IPS DF 6.9 (cell line): ENCODE data around the gene CTR9.
A peak's percentile ranks its signal among the peaks of the same experiment; 100 is the strongest.

Experiments
- DNase-seq: peaks from one replicate; pipeline ENCODE4 v3.0.0-alpha.2; 2013; ENCODE audit warnings: low read depth, low spot score
- H3K27ac ChIP-seq: one replicate; pipeline ENCODE4 v1.5.1; 2013; ENCODE audit warnings: low read length, control low read depth
- H3K27me3 ChIP-seq: 2 replicates; pipeline ENCODE4 v1.6.1; 2013; ENCODE audit warnings: mild to moderate bottlenecking, low read length; ENCODE audit not compliant: control insufficient read depth, insufficient read depth
- H3K36me3 ChIP-seq: 2 replicates; pipeline ENCODE4 v1.6.1; 2013; ENCODE audit warnings: low read length; ENCODE audit not compliant: control insufficient read depth, insufficient read depth
- H3K4me1 ChIP-seq: 2 replicates; pipeline ENCODE4 v1.6.1; 2013; ENCODE audit warnings: low read length; ENCODE audit not compliant: control insufficient read depth, insufficient read depth
- H3K4me3 ChIP-seq: 2 replicates; pipeline ENCODE4 v1.5.1; 2013; ENCODE audit warnings: mild to moderate bottlenecking, low read length
- H3K9me3 ChIP-seq: 2 replicates; pipeline ENCODE4 v1.6.1; 2013; ENCODE audit warnings: low read length, inconsistent platforms; ENCODE audit not compliant: control insufficient read depth, insufficient read depth
- WGBS: extraction: QIAGEN DNeasy Blood & Tissue Kit; methylation state at CpG from one replicate; pipeline ENCODE4 v1.1.7; 2013; ENCODE audit warnings: mixed read lengths, missing lambda C conversion rate; ENCODE audit not compliant: insufficient read length, insufficient coverage; 5-methylcytosine and 5-hydroxymethylcytosine counted together

CTR9 gene

DNA sequence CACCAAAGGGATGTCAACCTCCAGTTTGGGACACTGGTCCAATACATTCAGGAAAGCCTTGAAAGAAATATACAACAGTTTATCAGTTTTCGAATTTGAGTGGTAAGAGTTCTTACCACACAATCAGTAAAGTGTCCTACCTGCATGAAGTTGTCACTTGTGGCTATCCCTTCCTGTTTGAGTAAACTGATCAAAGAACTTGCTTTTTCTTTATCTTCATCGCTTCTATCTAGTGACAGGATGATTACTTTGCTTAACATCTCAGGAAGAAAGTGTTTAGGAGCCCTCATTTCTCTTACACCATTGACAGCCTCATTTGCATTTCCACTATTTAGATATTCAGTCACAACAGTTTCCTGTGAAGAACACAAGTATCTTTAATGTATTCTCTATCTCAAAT is 49.2 kb downstream of the CTR9 start:
- DNase-seq, result no peak
- Histone ChIP-seq H3K27ac (no peak overlapping the region), H3K27me3 (no peaks in the 10 kb centered on the region), H3K9me3 (no peaks in the 10 kb centered on the region), H3K36me3 (peaks cover 52% of the 10 kb centered on the region; the same call in 1 of the 2 replicates), H3K4me3 (no peak overlapping the region), H3K4me1 (no peaks in the 10 kb centered on the region)
- WGBS, result no CpG with 5 or more reads among the region's 2 CpGs

DNA sequence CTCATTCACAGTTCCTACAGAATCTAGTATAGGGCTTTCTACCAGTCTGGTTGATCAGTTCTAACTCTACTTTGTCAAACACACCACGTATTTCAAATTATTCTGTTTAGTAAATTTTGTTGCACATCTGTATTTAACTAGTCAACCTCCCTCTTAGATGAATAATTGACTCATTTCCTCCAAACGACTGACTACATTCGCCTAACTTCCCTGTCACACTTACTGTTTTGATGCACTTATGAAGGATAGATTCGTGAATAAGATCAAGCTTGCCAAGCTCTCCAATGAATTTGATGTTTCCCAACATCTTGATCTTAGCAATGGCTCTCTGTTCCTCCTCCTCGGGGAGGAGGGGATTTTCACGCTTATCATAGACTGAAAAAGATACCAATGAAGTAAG is 52.6 kb downstream of the CTR9 start:
- Histone ChIP-seq H3K4me1 (no peaks in the 10 kb centered on the region), H3K27ac (no peak overlapping the region), H3K4me3 (no peak overlapping the region), H3K9me3 (no peaks in the 10 kb centered on the region), H3K27me3 (no peaks in the 10 kb centered on the region), H3K36me3 (peaks cover 53% of the 10 kb centered on the region; the same call in 1 of the 2 replicates)
- WGBS, result no CpG with 5 or more reads among the region's 6 CpGs
- DNase-seq, result no peak

DNA sequence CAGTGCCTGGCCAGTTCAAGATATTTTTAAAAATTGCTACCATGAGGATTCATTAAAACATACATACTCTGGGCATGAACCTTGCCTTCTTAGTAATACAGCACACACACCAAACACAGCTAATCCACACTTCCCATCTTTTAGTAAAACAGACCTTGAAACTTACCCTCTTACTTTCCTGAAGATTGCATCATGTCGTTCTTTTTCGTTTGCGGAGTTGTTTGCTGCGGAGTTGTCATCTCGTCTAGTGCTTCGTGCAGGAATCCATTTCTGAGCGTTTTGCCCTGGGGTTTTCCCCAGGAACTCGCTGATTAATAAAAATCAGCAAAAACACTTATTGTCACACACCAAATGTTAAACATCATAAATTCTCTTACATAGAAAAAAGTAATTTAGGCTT is 54.7 kb downstream of the CTR9 start:
- no peak overlapping the region for H3K27ac ChIP-seq
- no CpG with 5 or more reads among the region's 8 CpGs for WGBS
- H3K27me3 ChIP-seq, result no peaks in the 10 kb centered on the region
- no peaks in the 10 kb centered on the region for H3K4me1 ChIP-seq
- no peak for DNase-seq
- H3K4me3 ChIP-seq, result no peak overlapping the region
- H3K9me3 ChIP-seq, result no peaks in the 10 kb centered on the region
- peaks cover 36% of the 10 kb centered on the region; the same call in 1 of the 2 replicates for H3K36me3 ChIP-seq

DNA sequence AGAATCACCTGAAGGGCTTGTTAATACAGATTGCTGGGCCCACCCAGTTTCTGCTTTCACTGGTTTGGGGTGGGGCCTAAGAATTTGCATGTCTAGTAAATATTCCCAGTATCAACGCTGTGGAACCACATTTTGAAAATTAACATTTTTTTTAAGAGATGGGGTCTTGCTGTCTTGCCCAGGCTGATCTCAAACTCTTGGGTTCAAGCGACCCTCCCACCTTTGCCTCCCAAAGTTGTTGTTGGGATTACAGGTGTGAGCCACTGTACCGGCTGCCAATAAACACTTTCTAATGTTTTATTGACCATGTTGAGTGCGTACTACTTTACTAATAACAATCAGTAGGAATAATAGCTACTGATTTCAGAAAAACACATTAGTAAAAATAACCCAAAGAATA is 55.2 kb downstream of the CTR9 start:
- peaks cover 34% of the 10 kb centered on the region; the same call in 1 of the 2 replicates for H3K36me3 ChIP-seq
- no peak for DNase-seq
- no peaks in the 10 kb centered on the region for H3K4me1 ChIP-seq
- no peak overlapping the region for H3K4me3 ChIP-seq
- H3K27ac ChIP-seq, result no peak overlapping the region
- no CpG with 5 or more reads among the region's 4 CpGs for WGBS
- H3K9me3 ChIP-seq, result no peaks in the 10 kb centered on the region
- no peaks in the 10 kb centered on the region for H3K27me3 ChIP-seq

DNA sequence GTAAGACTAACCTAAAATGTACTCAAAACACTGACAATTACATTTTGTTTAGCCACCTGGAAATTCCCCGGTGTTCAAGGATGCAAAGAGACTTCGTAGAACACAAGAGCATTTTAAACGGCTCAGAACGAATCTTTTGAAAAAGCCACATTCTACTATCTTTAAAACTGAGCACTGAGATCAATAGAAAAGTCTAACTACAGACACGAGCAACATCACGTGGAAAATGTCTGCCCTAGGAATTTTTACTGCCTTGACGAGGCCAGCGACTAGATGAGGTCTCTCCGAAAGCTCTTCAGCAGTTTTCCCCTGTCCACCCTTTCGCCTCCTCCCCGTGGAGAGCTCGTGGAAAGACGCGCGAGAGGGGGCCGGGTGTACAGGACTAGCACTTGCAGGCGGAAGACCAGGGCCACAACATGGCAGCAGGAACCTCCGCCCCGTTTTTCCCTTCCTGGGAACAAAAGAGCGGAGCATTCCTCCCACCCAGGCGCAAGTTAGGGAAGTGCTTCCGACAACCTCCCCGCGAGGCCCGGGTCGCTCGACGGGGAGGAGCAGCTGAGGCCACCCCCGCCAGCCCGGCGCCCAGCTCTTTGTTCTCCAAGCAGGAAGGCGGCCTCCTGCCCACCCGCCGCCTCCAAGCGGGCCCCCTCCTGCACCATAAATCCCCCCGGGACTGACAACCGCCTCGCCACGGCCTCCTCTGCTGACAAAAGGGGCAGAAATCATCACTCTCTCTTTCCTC is 56.6 kb downstream of the CTR9 start:
- Histone ChIP-seq H3K27me3 (no peaks in the 10 kb centered on the region), H3K4me3 (peak overlapping the region; percentile 99), H3K4me1 (no peaks in the 10 kb centered on the region), H3K27ac (no peak overlapping the region), H3K9me3 (no peaks in the 10 kb centered on the region), H3K36me3 (peaks cover 27% of the 10 kb centered on the region; the same call in 1 of the 2 replicates)
- DNase-seq, result no peak
- whole genome bisulfite sequencing, result no CpG with 5 or more reads among the region's 39 CpGs

DNA sequence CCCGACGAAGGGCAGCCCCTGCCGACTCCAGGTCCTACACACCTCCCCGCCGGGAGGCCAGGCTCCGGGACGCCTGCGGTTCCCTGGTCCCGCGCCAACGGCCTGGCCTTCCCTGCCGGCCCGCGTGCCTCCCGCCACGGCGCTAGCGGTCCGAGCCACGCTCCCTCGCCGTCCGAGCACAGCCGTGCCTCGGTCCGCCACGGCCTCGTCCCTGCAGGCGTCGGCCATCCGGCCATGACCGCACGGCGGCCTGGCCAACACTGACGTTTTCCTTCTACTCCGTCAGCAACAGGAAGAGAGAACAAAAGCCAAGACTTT is 57.1 kb downstream of the CTR9 start:
- Histone ChIP-seq H3K27ac (no peak overlapping the region), H3K4me3 (peak overlapping the region; percentile 99), H3K36me3 (peaks cover 27% of the 10 kb centered on the region; the same call in 1 of the 2 replicates), H3K9me3 (no peaks in the 10 kb centered on the region), H3K27me3 (no peaks in the 10 kb centered on the region), H3K4me1 (no peaks in the 10 kb centered on the region)
- no CpG with 5 or more reads among the region's 36 CpGs for WGBS
- DNase-seq, result no peak

DNA sequence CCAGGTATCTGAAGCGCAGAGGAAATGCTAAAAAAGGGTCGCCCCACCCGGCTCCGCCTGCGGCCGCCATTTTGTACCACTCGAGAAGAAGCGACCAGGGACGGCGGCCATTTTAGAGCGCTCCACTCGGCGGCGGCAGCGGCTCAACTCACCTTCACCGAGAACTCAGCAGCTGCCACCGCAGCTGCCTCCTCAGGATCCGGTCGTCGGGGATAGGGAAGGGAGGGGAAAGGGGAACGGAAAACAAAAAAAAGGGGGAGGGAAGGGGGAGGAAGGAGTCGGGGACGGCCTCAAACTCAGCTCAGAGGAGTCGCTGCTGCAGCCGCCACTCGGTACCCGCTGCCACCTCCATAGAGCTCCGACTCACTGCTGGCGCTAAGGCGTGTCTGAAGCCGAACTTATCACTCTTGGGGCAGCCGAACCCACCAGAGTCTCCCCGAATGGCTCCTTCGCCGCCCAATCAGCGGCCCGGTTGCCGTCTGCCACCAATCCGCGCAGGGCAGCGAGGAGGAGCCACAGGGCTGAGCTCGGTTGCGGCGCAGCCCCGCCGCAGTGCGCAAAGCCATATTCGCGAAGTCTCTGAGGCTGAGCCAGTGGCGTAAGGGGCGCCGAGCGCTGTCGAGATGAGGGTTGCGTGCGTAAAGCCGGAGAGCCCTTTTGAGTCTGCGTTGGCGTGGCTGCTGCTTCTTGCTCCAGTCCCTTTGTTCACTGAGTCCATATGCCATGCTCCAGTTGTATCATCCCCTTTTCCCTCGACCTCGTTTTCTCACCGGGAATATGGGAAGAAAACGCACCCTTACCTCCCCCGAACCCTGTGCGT is 57.7 kb downstream of the CTR9 start, which contains the start of gene EIF4G2:
TSS of gene EIF4G2 (minus strand) at position 374 of the 820 bp plus-strand sequence.
- no peaks in the 10 kb centered on the region for H3K27me3 ChIP-seq
- DNase-seq, result peak; percentile 96
- no peaks in the 10 kb centered on the region for H3K9me3 ChIP-seq
- H3K36me3 ChIP-seq, result peaks cover 21% of the 10 kb centered on the region; the same call in 1 of the 2 replicates
- no peak within 1 kb of the TSS for H3K27ac ChIP-seq
- no peaks in the 10 kb centered on the region for H3K4me1 ChIP-seq
- H3K4me3 ChIP-seq, result peak within 1 kb of the TSS; percentile 99
- no CpG with 5 or more reads among the region's 65 CpGs for WGBS

DNA sequence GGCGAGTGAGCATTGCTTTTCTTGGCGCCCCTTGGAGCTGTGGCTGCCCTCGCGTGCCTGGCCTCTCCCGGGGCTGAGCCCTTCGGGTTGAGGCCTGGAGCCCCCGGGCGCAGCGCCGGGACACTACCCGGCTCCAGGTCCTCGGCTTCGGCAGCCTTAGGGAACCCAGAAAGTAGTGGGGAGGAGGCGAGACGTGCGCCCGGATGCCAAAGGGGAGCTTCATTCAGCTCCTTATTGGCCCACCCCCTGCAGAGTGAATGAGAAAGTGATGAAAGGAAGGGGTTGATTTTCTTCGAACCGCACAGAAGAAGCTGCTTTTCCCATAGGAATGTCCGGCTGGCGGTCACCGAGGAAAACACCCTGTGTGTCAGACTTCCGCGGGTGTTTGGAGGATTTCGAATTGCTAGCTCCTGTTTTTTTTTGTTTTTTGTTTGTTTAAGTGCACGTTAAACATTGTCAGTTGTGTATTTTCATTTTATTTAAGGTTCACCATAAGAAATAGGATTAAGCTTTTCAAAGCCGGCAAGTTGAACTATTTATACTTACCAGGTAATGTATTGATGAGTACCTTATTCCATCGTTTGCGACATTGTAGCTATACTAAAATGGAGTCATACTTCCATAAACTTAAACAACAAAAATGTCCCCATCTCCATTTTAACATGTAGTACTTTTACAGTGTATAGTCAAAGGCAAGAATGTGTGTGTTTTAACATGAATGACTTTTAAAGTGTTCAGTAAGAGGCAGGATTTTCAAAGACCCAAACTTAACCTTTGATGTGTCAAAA is 58.5 kb downstream of the CTR9 start:
- no CpG with 5 or more reads among the region's 29 CpGs for WGBS
- H3K27ac ChIP-seq, result no peak overlapping the region
- peak overlapping the region; percentile 46; the same call in 1 of the 2 replicates for H3K4me3 ChIP-seq
- no peaks in the 10 kb centered on the region for H3K27me3 ChIP-seq
- no peak for DNase-seq
- H3K4me1 ChIP-seq, result no peaks in the 10 kb centered on the region
- peaks cover 16% of the 10 kb centered on the region; the same call in 1 of the 2 replicates for H3K36me3 ChIP-seq
- no peaks in the 10 kb centered on the region for H3K9me3 ChIP-seq

DNA sequence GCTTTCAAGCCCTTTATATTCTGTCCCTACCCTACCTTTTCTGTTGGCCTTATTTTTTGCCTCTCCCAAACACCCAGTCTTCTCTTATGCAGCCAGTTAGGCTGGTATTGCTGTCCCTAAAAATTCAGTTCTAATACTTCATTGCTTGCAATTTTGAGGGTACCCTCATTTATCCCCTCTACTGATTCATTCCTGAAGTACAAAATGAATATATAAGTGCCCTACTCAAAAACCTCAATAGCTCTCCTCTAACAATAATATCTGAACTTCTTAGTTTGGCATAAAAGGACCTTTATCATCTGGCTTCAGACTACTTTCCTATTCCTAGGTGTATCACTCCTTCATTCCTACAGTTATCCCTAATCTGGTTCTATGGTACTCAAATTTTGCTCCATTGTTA is 62.9 kb downstream of the CTR9 start:
- H3K4me1 ChIP-seq, result no peaks in the 10 kb centered on the region
- no peak overlapping the region for H3K27ac ChIP-seq
- no peaks in the 10 kb centered on the region for H3K36me3 ChIP-seq
- no peak for DNase-seq
- no peaks in the 10 kb centered on the region for H3K27me3 ChIP-seq
- no peaks in the 10 kb centered on the region for H3K9me3 ChIP-seq
- H3K4me3 ChIP-seq, result no peak overlapping the region

DNA sequence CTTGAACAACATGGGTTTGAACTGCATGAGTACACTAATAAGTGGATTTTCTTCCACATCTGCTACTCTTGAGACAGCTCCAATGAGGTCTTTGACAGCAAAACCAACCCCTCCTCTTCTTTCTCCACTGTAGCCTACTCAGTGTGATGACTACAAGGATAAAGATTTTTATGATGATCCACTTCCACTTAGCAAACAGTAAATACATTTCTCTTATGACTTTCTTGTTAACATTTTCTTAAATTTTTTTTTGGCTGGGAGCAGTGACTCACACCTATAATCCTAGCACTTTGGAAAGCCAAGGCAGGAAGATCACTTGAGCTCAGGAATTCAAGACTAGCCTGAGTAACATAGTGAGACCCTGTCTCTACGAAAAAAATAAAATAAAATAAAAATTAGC is 67.5 kb downstream of the CTR9 start:
- no peaks in the 10 kb centered on the region for H3K4me1 ChIP-seq
- no peak overlapping the region for H3K4me3 ChIP-seq
- H3K27ac ChIP-seq, result no peak overlapping the region
- H3K36me3 ChIP-seq, result no peaks in the 10 kb centered on the region
- no peak for DNase-seq
- no CpG with 5 or more reads among the region's 1 CpG for WGBS
- no peaks in the 10 kb centered on the region for H3K27me3 ChIP-seq
- no peaks in the 10 kb centered on the region for H3K9me3 ChIP-seq
